Iris pigment epithelial cell (primary cell): ENCODE data around the gene SPTB.

Source experiments
- DNase-seq: peaks from one replicate; pipeline ENCODE4 v3.0.0-alpha.2; 2011; ENCODE audit warnings: low read depth

The SPTB gene

GRCh38 chr14:64818151-64818550 is 61.6 kb downstream of the SPTB start:
- no peak for DNase-seq

- DNase-seq = no peak
Measured at GRCh38 chr14:64817631-64818030, 62.1 kb downstream of the SPTB start.

GRCh38 chr14:64816221-64816783 is 63.4 kb downstream of the SPTB start:
- DNase-seq = no peak

- no peak for DNase-seq
Measured at GRCh38 chr14:64815257-64815656, 64.5 kb downstream of the SPTB start.

- DNase-seq = no peak
Measured at GRCh38 chr14:64812412-64812811, 67.3 kb downstream of the SPTB start.

- peak; percentile 28 for DNase-seq
Measured at GRCh38 chr14:64811676-64812075, 68.0 kb downstream of the SPTB start.

GRCh38 chr14:64808449-64808848 is 71.3 kb downstream of the SPTB start:
- no peak for DNase-seq

GRCh38 chr14:64807551-64807950 is 72.2 kb downstream of the SPTB start:
- DNase-seq = no peak

GRCh38 chr14:64806862-64807495 is 72.7 kb downstream of the SPTB start:
- DNase-seq = peak; percentile 28

- peak; percentile 89 for DNase-seq
Measured at GRCh38 chr14:64806202-64806861, 73.4 kb downstream of the SPTB start.

- peak; percentile 64 for DNase-seq
Measured at GRCh38 chr14:64805646-64806045, 74.1 kb downstream of the SPTB start.

GRCh38 chr14:64804754-64805260 is 74.9 kb downstream of the SPTB start:
- DNase-seq = no peak

GRCh38 chr14:64801800-64802199 is 77.9 kb downstream of the SPTB start:
- DNase-seq = peak; percentile 36

GRCh38 chr14:64801046-64801445 is 78.7 kb downstream of the SPTB start:
- no peak for DNase-seq

- peak; percentile 49 for DNase-seq
Measured at GRCh38 chr14:64800000-64800399, 79.7 kb downstream of the SPTB start.

GRCh38 chr14:64799555-64799954 is 80.2 kb downstream of the SPTB start:
- DNase-seq = no peak

GRCh38 chr14:64796369-64796768 is 83.3 kb downstream of the SPTB start:
- no peak for DNase-seq

GRCh38 chr14:64795921-64796320 is 83.8 kb downstream of the SPTB start:
- no peak for DNase-seq

GRCh38 chr14:64795211-64795610 is 84.5 kb downstream of the SPTB start:
- no peak for DNase-seq

GRCh38 chr14:64792871-64793560 is 86.7 kb downstream of the SPTB start:
- no peak for DNase-seq

- no peak for DNase-seq
Measured at GRCh38 chr14:64792231-64792630, 87.5 kb downstream of the SPTB start.

GRCh38 chr14:64790478-64790877 is 89.2 kb downstream of the SPTB start:
- no peak for DNase-seq

- no peak for DNase-seq
Measured at GRCh38 chr14:64789696-64790095, 90.0 kb downstream of the SPTB start.
